NCI-H2171 (cell line): ENCODE data around the gene SCD.
A peak's percentile ranks its signal among the peaks of the same experiment; 100 is the strongest.

Experiments
- DNase-seq: peaks from one replicate; lab custom pipeline; 2025; lab: John Stamatoyannopoulos, UW

The SCD gene

GRCh38 chr10:100340948-100341847 lies 5.8 kb upstream of the SCD start:
- DNase-seq, result no peak

- no peak for DNase-seq
Measured at GRCh38 chr10:100341953-100342626, 4.9 kb upstream of the SCD start.

- no peak for DNase-seq
Measured at GRCh38 chr10:100342627-100342972, 4.4 kb upstream of the SCD start.

- no peak for DNase-seq
Measured at GRCh38 chr10:100344241-100344788, 2.7 kb upstream of the SCD start.

- DNase-seq, result no peak
Measured at GRCh38 chr10:100345570-100346330, 1.3 kb upstream of the SCD start.

- DNase-seq, result peak; percentile 72
Measured at GRCh38 chr10:100346351-100346764, 675 bp upstream of the SCD start.

- no peak for DNase-seq
Measured at GRCh38 chr10:100347568-100348195, 649 bp downstream of the SCD start.

GRCh38 chr10:100348389-100348927 lies 1.4 kb downstream of the SCD start:
- DNase-seq, result no peak

- DNase-seq, result no peak
Measured at GRCh38 chr10:100349087-100349486, 2.1 kb downstream of the SCD start.

- no peak for DNase-seq
Measured at GRCh38 chr10:100349672-100350071, 2.6 kb downstream of the SCD start.

GRCh38 chr10:100350914-100351485 lies 4.0 kb downstream of the SCD start:
- DNase-seq, result no peak

- DNase-seq, result no peak
Measured at GRCh38 chr10:100353770-100354485, 6.9 kb downstream of the SCD start.

GRCh38 chr10:100355086-100355485 lies 8.1 kb downstream of the SCD start:
- no peak for DNase-seq

GRCh38 chr10:100356067-100357017 lies 9.3 kb downstream of the SCD start:
- DNase-seq, result no peak

GRCh38 chr10:100357059-100357858 lies 10.2 kb downstream of the SCD start:
- DNase-seq, result no peak

- no peak for DNase-seq
Measured at GRCh38 chr10:100359030-100359432, 12.0 kb downstream of the SCD start.

- no peak for DNase-seq
Measured at GRCh38 chr10:100359529-100360150, 12.6 kb downstream of the SCD start.

- DNase-seq, result no peak
Measured at GRCh38 chr10:100360234-100360633, 13.2 kb downstream of the SCD start.
